Uterus (tissue), 2 donors: ENCODE results near the gene IKBKE.

Experiments
- CTCF ChIP-seq, 4 experiments: fragments of 200-600 bp in 2 of 4; fragments of 450-650 bp in 2 of 4; sonication (generic) in 2 of 4; IDR thresholded peaks; one replicate each; pipeline ENCODE4 v1.5.1; 2016 to 2019; ENCODE audit warnings: antibody characterized with exemption in 4 of 4, mild to moderate bottlenecking in 2 of 4, moderate library complexity in 1 of 4
- POLR2A ChIP-seq, 2 donors: fragments of 450-650 bp; IDR thresholded peaks; one replicate each; pipeline ENCODE4 v1.6.1; 2016; ENCODE audit warnings: antibody characterized with exemption in 2 of 2, mild to moderate bottlenecking in 1 of 2, moderate library complexity in 1 of 2

DNA sequence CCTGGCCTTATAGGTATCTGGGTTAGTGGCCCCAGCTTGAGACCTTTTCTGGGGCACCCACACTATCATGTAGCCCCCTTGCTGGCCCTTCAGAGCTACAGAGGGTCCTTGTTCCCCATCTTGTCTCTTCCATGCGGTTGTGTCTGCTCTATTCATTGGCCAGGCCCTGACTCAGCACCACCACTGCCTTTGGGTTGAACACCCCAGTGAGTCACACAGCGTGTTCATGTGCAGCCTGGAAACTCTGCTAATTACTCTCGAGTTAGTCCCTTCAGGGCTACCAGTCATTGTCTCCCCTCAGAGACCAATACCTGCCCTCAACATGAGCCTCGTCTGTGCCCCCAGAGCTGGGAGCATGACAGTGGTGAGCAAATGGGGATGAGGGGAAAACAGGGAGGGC is 28.2 kb upstream of the IKBKE start:
- TF ChIP-seq CTCF (IDR thresholded peaks at IDR 0.05) (no peak), POLR2A (IDR thresholded peaks at IDR 0.05) (no peak)
